ENCODE data around the gene AOPEP. TPM values are rescaled to one million over a fixed set of nuclear protein-coding genes. Genes with fewer than 3 reads are reported as not detected.

The AOPEP gene
- total RNA-seq, 1 donor from 2014 or later = 25.8 TPM

- peaks cover 6% of the 10 kb centered on the region for H3K27me3 Mint-ChIP-seq (ENCODE audit: unreplicated experiment)
- H3K9me3 Mint-ChIP-seq (ENCODE audit: unreplicated experiment) = peaks cover 5% of the 10 kb centered on the region
- no peak overlapping the region for H3K27ac Mint-ChIP-seq (ENCODE audit: unreplicated experiment)
- peaks cover 44% of the 10 kb centered on the region for H3K4me1 Mint-ChIP-seq (ENCODE audit: low read depth, unreplicated experiment)
- peak overlapping the region; percentile 26 for H3K4me3 Mint-ChIP-seq (ENCODE audit: unreplicated experiment)
- no peak for TF ChIP-seq CTCF (IDR thresholded peaks at IDR 0.05; ENCODE audit: partially characterized antibody, unreplicated experiment)
- H3K36me3 Mint-ChIP-seq (ENCODE audit: unreplicated experiment) = no peaks in the 10 kb centered on the region
- no peak for DNase-seq
These were observed 189.3 kb downstream of the AOPEP start for GRCh38 chr9:94915476-94916450.

- no peak overlapping the region for H3K27ac Mint-ChIP-seq (ENCODE audit: unreplicated experiment)
These were observed 190.5 kb downstream of the AOPEP start for GRCh38 chr9:94916956-94917355.

GRCh38 chr9:94918038-94918753 lies 191.7 kb downstream of the AOPEP start:
- no peak for DNase-seq
- peaks cover 6% of the 10 kb centered on the region for H3K9me3 Mint-ChIP-seq (ENCODE audit: unreplicated experiment)
- peaks cover 14% of the 10 kb centered on the region for H3K27me3 Mint-ChIP-seq (ENCODE audit: unreplicated experiment)
- H3K36me3 Mint-ChIP-seq (ENCODE audit: unreplicated experiment) = no peaks in the 10 kb centered on the region
- no peak overlapping the region for H3K27ac Mint-ChIP-seq (ENCODE audit: unreplicated experiment)
- H3K4me1 Mint-ChIP-seq (ENCODE audit: low read depth, unreplicated experiment) = peaks cover 45% of the 10 kb centered on the region
- TF ChIP-seq CTCF (IDR thresholded peaks at IDR 0.05; ENCODE audit: partially characterized antibody, unreplicated experiment) = no peak
- no peak overlapping the region for H3K4me3 Mint-ChIP-seq (ENCODE audit: unreplicated experiment)

More at GRCh38 chr9:94916956-94917355, 190.5 kb downstream of the AOPEP start:
- H3K27me3 Mint-ChIP-seq (ENCODE audit: unreplicated experiment) = peaks cover 9% of the 10 kb centered on the region
- H3K4me3 Mint-ChIP-seq (ENCODE audit: unreplicated experiment) = no peak overlapping the region
- H3K4me1 Mint-ChIP-seq (ENCODE audit: low read depth, unreplicated experiment) = peaks cover 51% of the 10 kb centered on the region
- TF ChIP-seq CTCF (IDR thresholded peaks at IDR 0.05; ENCODE audit: partially characterized antibody, unreplicated experiment) = no peak
- H3K36me3 Mint-ChIP-seq (ENCODE audit: unreplicated experiment) = no peaks in the 10 kb centered on the region
- no peak for DNase-seq
- peaks cover 8% of the 10 kb centered on the region for H3K9me3 Mint-ChIP-seq (ENCODE audit: unreplicated experiment)

- no peak overlapping the region for H3K27ac Mint-ChIP-seq (ENCODE audit: unreplicated experiment)
- no peak overlapping the region for H3K4me3 Mint-ChIP-seq (ENCODE audit: unreplicated experiment)
- no peak for TF ChIP-seq CTCF (IDR thresholded peaks at IDR 0.05; ENCODE audit: partially characterized antibody, unreplicated experiment)
- no peak for DNase-seq
- peaks cover 7% of the 10 kb centered on the region for H3K9me3 Mint-ChIP-seq (ENCODE audit: unreplicated experiment)
- H3K27me3 Mint-ChIP-seq (ENCODE audit: unreplicated experiment) = peaks cover 14% of the 10 kb centered on the region
- peaks cover 36% of the 10 kb centered on the region for H3K4me1 Mint-ChIP-seq (ENCODE audit: low read depth, unreplicated experiment)
- H3K36me3 Mint-ChIP-seq (ENCODE audit: unreplicated experiment) = no peaks in the 10 kb centered on the region
These were observed 193.0 kb downstream of the AOPEP start for GRCh38 chr9:94919376-94920098.
